ENCODE results near the gene NT5C2.
"Not testable (repeated sequence)": the region's sequence is repeated elsewhere in the genome, so short reads cannot be mapped to it uniquely, and the experiment has no call there.

The NT5C2 gene

GRCh38 chr10:103130910-103131309, 62.2 kb downstream of the NT5C2 start:
- peaks cover 49% of the 10 kb centered on the region for H3K36me3 Mint-ChIP-seq (ENCODE audit: low read depth)
- no peak overlapping the region for H3K27ac Mint-ChIP-seq
- H3K4me1 Mint-ChIP-seq (ENCODE audit: low read depth) = peaks cover 14% of the 10 kb centered on the region
- no peaks in the 10 kb centered on the region for H3K27me3 Mint-ChIP-seq (ENCODE audit: low read depth)
- no peak overlapping the region for H3K4me3 Mint-ChIP-seq
- H3K9me3 Mint-ChIP-seq = peaks cover 3% of the 10 kb centered on the region

- not testable (repeated sequence) for H3K27ac Mint-ChIP-seq
Observed at GRCh38 chr10:103130180-103130579, 62.9 kb downstream of the NT5C2 start.

GRCh38 chr10:103127241-103127640, 65.8 kb downstream of the NT5C2 start:
- H3K27me3 Mint-ChIP-seq (ENCODE audit: low read depth) = no peaks in the 10 kb centered on the region
- no peak overlapping the region for H3K4me3 Mint-ChIP-seq
- peaks cover 15% of the 10 kb centered on the region for H3K4me1 Mint-ChIP-seq (ENCODE audit: low read depth)
- peaks cover 28% of the 10 kb centered on the region for H3K36me3 Mint-ChIP-seq (ENCODE audit: low read depth)
- no peaks in the 10 kb centered on the region for H3K9me3 Mint-ChIP-seq
- H3K27ac Mint-ChIP-seq = no peak overlapping the region

More at GRCh38 chr10:103130180-103130579, 62.9 kb downstream of the NT5C2 start:
- Mint-ChIP-seq H3K36me3 (ENCODE audit: low read depth) (peaks cover 49% of the 10 kb centered on the region), H3K4me1 (ENCODE audit: low read depth) (peaks cover 18% of the 10 kb centered on the region)
- H3K27me3 Mint-ChIP-seq (ENCODE audit: low read depth); H3K9me3 Mint-ChIP-seq; H3K4me3 Mint-ChIP-seq: not testable (repeated sequence)

- no peak overlapping the region for H3K4me3 Mint-ChIP-seq
Observed at GRCh38 chr10:103125323-103126267, 67.5 kb downstream of the NT5C2 start.

GRCh38 chr10:103124420-103125096, 68.5 kb downstream of the NT5C2 start:
- no peak overlapping the region for H3K27ac Mint-ChIP-seq
- H3K4me1 Mint-ChIP-seq (ENCODE audit: low read depth) = peaks cover 16% of the 10 kb centered on the region
- no peaks in the 10 kb centered on the region for H3K27me3 Mint-ChIP-seq (ENCODE audit: low read depth)
- no peak overlapping the region for H3K4me3 Mint-ChIP-seq
- no peaks in the 10 kb centered on the region for H3K9me3 Mint-ChIP-seq
- H3K36me3 Mint-ChIP-seq (ENCODE audit: low read depth) = peaks cover 12% of the 10 kb centered on the region

More at GRCh38 chr10:103125323-103126267, 67.5 kb downstream of the NT5C2 start:
- Mint-ChIP-seq H3K4me1 (ENCODE audit: low read depth) (peaks cover 13% of the 10 kb centered on the region), H3K36me3 (ENCODE audit: low read depth) (peaks cover 13% of the 10 kb centered on the region), H3K27ac (no peak overlapping the region), H3K9me3 (no peaks in the 10 kb centered on the region), H3K27me3 (ENCODE audit: low read depth) (no peaks in the 10 kb centered on the region)

DNA sequence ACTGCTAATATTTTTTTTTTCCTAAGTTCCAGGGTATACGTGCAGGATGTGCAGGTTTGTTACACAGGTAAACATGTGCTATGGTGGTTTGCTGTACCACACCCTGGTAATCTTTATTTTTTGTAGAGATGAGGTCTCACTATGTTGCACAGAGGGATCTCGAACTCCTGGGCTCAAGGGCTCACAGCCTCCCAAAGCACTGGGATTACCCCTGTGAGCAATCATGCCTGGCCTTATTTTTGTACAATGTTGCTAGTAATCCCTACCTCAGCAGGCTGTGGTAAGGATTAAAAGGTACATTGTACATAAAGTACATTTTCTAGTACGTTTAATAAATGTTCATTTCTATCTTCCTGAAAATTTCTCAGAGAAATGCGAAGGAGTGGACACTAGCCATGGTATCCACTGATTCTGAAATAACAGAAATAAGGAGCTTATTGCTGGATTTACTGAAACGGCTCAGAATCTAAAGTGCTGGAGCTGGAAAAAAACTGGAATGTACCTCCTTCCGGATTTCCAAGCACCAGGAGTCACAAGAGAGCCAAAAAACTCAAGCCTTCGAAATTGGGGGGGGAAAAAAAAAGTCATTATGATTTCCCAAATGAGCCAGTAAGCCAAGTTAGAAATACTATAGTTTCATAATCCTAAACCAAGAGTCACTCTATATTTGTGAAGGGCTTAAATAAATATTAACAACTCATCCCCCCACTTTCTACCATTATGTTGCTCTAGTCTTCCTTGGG, 69.6 kb downstream of the NT5C2 start:
- H3K27me3 Mint-ChIP-seq (ENCODE audit: low read depth) = no peaks in the 10 kb centered on the region
- H3K36me3 Mint-ChIP-seq (ENCODE audit: low read depth) = peaks cover 12% of the 10 kb centered on the region
- H3K27ac Mint-ChIP-seq = no peak overlapping the region
- H3K9me3 Mint-ChIP-seq = no peaks in the 10 kb centered on the region
- no peak overlapping the region for H3K4me3 Mint-ChIP-seq
- peaks cover 16% of the 10 kb centered on the region for H3K4me1 Mint-ChIP-seq (ENCODE audit: low read depth)

DNA sequence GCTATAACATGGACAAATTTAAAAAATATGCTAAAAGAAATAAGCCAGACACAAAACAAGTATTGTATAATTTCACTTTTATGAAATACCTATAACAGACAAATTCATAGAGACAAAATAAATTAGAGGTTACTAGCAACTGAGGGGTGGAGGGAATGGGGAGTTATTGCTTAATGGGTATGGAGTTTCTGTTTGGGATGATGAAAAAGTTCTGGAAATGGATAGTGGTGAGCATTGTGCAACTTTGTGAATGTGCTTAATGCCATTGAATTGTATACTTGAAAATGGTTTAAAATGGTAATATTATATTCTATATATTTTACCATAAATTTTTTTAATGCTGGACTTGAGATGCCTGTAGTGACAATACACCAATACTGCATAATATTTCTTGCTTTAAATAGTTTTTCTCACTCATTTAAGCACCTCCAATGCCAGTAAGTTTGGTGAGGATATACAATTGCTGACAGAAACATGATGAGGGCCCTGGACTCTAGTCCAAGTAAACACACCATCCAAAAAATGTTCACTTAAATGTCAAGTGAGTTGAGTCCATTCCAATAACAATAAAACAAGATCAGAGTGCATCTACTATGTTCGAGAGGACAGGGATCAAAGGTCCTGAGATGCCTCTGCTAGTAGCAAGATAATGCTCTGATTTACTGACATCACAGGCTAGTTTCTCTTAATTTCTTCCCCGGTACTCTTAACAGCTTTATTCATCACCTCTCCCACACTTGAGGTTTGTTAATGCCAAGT, 71.9 kb downstream of the NT5C2 start:
- H3K9me3 Mint-ChIP-seq = no peaks in the 10 kb centered on the region
- H3K4me1 Mint-ChIP-seq (ENCODE audit: low read depth) = peaks cover 16% of the 10 kb centered on the region
- peaks cover 9% of the 10 kb centered on the region for H3K36me3 Mint-ChIP-seq (ENCODE audit: low read depth)
- H3K4me3 Mint-ChIP-seq = no peak overlapping the region
- H3K27me3 Mint-ChIP-seq (ENCODE audit: low read depth) = no peaks in the 10 kb centered on the region
- no peak overlapping the region for H3K27ac Mint-ChIP-seq

DNA sequence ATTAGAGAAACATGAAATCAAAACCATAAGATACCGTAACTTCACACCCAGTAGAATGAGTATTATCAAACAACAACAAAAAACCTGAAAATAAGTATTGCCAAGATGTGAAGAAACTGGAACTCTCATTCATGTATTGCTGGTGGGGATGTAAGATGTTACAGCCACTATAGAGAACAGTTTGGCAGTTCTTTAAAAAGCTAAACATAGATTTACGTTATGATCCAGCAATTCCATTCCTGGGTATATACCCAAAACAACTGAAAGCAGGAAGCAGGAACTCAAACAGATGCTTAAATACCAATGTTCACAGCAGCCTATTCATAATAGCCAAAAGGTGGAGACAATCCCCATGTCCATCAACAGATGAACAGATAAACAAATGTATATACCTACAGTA, 72.5 kb downstream of the NT5C2 start:
- Mint-ChIP-seq H3K36me3 (ENCODE audit: low read depth) (peaks cover 5% of the 10 kb centered on the region), H3K4me3 (no peak overlapping the region), H3K27ac (no peak overlapping the region), H3K9me3 (no peaks in the 10 kb centered on the region), H3K27me3 (ENCODE audit: low read depth) (no peaks in the 10 kb centered on the region), H3K4me1 (ENCODE audit: low read depth) (peaks cover 10% of the 10 kb centered on the region)

- H3K9me3 Mint-ChIP-seq = no peaks in the 10 kb centered on the region
- peaks cover 3% of the 10 kb centered on the region for H3K36me3 Mint-ChIP-seq (ENCODE audit: low read depth)
- H3K4me3 Mint-ChIP-seq = no peak overlapping the region
- peaks cover 9% of the 10 kb centered on the region for H3K4me1 Mint-ChIP-seq (ENCODE audit: low read depth)
- H3K27me3 Mint-ChIP-seq (ENCODE audit: low read depth) = no peaks in the 10 kb centered on the region
- no peak overlapping the region for H3K27ac Mint-ChIP-seq
Observed at GRCh38 chr10:103117247-103117646, 75.8 kb downstream of the NT5C2 start.

- H3K27me3 Mint-ChIP-seq (ENCODE audit: low read depth) = no peaks in the 10 kb centered on the region
- H3K36me3 Mint-ChIP-seq (ENCODE audit: low read depth) = peaks cover 6% of the 10 kb centered on the region
- H3K4me1 Mint-ChIP-seq (ENCODE audit: low read depth) = peaks cover 16% of the 10 kb centered on the region
- no peaks in the 10 kb centered on the region for H3K9me3 Mint-ChIP-seq
- H3K27ac Mint-ChIP-seq = no peak overlapping the region
- H3K4me3 Mint-ChIP-seq = no peak overlapping the region
Observed at GRCh38 chr10:103114876-103115275, 78.2 kb downstream of the NT5C2 start.

DNA sequence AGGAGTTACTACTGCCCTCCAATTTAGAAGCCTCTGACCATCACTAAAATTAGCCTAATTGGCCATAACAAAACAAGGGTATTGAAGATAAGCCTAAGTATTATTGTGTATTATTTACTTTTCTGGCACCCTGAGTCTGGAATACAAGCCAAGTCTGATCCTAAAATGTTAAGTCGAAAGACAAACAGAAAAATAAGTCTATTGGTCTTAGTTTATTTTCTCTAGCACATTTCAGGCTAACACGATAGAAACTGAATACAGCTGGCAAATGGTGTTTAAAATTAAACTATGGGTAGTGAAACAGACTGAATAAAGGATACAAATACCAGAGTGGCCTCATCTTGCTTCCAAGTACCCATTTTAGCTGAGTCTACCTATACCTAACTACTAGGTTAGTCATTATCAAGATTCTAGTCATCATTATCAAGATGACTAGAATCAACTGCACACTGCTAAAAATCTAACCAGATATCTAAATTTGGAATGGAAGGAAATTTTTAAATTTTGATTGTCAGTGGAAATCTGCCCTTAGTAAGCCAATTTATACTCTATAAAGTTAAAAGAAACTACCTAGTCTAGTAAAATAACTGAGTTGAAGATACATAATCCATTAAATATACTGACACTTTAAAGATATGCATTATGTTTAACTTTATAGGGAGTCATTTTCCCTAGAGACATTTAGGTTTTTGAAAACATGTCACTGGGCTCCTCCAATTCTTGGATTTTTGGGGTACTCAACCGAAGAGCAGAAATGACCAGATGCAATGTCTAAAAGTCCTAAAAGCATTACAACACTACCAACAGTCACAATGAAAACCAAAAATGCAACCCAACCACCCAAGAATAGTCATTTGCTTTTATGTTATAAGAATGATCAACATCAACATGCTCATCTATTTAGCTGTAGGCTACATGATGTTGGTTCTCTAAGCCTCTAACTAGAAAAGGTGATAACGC, 80.9 kb downstream of the NT5C2 start:
- no peaks in the 10 kb centered on the region for H3K9me3 Mint-ChIP-seq
- no peaks in the 10 kb centered on the region for H3K27me3 Mint-ChIP-seq (ENCODE audit: low read depth)
- H3K4me1 Mint-ChIP-seq (ENCODE audit: low read depth) = peaks cover 18% of the 10 kb centered on the region
- peaks cover 6% of the 10 kb centered on the region for H3K36me3 Mint-ChIP-seq (ENCODE audit: low read depth)
- no peak overlapping the region for H3K27ac Mint-ChIP-seq
- no peak overlapping the region for H3K4me3 Mint-ChIP-seq

DNA sequence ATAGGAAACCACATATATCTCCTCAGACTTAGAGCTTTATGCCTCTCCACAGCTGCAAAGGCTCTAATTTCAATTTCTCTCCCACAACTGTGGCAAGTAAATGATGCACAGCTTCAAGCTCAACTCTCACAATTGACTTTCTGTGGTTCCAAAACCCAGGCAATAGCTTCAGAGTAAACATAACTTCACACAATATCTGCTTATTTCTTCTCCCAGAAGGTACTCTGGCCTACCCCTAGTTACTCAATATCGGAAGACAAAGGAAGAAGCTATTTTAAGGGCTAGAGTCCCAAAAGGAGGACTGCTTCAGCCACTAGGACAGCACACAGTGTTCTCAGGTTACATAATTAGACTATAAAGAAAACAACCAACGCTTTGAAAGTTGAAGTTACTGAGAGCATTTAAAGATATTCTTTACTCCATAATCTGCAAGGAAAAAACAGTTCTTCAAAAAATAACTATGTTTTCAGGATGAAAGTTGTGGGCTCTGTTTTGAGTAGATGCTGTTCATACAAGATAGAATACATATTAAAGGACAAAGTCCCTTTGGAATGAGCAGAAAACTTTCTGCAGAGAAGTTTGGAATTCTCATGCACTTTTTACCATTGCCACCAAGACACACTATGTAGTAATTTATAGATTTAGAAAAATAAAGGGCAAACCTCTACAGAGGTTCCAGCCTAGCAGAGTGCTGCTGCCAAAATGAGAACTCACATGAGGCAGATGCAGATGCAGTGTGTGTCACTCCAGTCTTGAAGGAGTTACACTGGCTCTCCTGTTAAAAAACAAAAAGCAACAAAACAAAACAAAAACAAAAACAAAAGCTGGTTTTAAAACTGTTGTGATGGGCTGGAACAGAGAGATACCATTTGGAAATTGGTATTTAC, 81.8 kb downstream of the NT5C2 start:
- Mint-ChIP-seq H3K27ac (no peak overlapping the region), H3K4me3 (no peak overlapping the region), H3K27me3 (ENCODE audit: low read depth) (no peaks in the 10 kb centered on the region), H3K36me3 (ENCODE audit: low read depth) (peaks cover 6% of the 10 kb centered on the region), H3K9me3 (no peaks in the 10 kb centered on the region), H3K4me1 (ENCODE audit: low read depth) (peaks cover 18% of the 10 kb centered on the region)
